NCI-H2029 (cell line): ENCODE measurements around the gene LNX2.

Experiments
- DNase-seq: peaks from one replicate; lab custom pipeline; 2025; lab: John Stamatoyannopoulos, UW

Gene LNX2

DNA sequence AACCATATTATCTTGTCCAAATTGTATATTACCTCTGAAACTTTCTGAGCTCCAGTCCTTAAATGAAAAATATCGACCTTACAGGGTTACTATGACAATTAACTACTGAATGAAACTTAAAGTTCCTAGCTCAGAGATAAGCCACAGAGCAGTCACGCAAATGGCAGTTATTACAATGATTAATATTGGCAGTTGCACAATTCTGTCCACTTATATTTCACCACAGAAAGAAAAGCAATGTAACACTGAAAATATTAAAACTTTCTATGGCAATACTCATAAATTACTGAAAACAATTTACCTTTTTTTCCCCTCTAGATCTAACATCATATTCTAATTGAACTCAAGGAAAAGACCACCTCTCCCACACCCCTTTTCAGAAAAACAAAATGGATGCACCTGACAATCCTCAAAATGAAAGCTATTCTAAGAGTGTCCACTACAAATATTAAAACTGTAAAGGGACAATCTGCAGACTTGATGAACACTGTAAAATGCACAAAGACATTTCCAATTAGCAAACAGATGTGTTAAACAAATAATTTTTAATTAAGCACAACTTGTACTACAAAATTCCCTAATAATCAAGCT lies 14.6 kb downstream of the LNX2 start:
- DNase-seq, result no peak

DNA sequence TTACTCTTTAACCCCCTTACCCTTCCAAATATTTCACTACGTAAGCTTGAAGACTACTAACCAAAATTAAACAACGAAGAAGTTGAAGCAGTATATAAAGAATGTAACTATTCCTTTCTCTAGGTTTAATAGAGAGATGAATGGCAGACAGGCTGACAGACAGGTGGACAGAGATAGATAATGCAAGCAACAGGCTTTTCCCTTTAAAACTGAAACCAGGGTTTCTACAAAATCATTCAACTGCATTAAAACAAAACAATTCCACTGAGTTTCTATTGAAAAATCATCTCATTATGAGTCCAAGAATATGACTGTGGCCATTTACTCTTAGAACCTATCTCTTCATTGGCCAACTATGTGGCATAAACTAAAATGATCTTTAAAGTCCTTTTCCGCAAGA lies 15.2 kb downstream of the LNX2 start:
- DNase-seq, result no peak

DNA sequence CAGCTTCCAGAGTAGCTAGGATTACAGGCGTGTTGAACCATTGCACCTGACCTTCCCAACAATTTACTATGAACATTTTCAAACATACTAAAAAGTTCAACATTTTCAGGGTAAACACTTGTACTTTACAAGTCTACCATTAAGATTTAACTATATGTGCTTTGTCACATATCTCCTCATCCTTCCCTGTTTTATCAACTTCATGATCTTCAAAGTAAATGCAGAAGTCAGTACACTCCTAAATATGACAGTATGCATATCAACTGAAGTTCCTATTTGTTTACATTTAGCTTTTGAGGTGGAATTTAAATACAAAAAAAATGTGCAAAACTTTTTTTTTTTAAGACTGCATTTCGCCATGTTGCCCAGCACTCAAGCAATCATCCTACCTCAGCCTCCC lies 18.5 kb downstream of the LNX2 start:
- no peak for DNase-seq

DNA sequence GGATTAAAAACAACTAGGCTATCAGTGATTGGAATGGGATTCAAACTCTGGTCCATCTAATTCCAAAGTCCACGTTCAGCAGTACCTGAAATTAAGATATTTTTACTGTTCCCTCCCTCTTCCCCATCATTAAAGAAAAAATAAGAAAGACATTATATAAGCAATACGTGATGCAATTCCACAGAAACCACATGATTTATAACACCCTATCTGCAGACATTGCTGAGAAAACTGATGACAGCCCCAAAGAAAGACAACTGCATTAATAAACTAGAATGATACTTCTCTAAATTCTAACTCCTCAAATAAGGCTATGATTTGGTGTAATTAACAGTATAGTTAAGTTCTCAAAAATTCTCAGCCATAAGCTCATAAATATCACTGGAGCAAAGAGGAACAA lies 19.1 kb downstream of the LNX2 start:
- DNase-seq, result no peak

DNA sequence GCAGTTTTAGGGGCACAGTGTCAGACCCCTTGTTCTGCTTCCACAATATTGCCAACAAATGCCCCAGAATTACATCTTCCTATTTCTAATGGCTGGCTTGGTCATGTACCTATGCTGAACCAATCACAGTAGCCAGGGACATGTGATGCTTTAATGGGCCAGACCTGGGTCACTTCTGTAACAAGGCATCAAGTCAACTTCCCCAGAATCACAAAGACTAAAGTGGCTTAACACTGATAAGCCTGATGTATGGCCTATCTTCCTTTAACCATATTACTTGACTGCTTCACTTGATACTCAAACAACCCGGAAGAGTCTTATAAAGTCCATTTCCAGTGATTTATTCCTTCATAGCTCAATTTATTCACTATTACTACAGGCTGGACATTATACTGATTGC lies 19.6 kb downstream of the LNX2 start:
- DNase-seq, result no peak

DNA sequence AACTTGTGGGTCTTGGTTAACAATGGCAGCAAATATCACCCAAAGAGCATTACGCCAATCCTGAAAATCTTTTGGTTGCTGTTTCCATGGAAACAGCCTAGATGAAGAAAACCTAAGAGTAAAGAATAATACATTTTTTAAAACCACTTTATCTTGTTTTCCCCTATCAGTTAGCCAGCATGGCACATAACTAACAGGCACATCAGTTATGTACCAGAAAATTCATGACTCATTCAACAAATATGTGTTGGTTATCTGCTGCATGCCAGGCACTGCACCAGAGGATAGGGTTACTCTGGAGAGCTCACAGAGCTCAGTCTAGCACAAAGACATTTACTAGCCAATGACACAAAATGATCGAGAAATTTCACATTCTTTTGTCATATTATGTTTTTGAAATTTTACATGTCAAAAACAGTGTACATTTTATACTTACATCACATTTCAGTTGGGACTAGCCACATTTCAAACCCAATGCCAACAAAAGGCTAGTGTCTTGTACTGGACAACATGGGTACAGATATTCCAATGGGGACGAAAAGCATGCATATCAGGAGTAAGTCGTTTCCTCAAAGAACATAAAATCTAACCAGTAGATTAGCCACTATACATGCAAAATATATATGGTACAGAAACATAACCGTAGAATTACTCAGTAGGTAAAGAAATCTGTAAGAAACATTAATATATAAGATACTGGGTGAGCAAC lies 20.3 kb downstream of the LNX2 start:
- no peak for DNase-seq

DNA sequence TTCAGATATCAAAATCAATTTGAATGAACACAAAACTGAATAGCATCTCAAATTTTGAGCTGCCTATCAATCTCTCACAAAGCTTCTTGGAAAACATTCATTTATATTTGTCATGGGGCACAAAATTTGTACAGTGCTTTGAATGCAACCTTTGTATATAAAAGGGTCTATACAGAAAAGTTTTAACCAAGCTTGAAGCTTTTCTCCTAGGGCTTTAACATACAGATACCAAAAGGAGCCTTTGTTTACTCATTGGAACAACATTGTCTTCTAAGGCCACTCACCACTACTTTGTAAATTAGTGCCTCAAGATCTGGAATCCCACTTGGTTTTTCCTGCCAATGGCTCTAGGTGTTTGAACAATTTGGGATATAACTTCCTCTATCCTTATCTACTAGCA lies 21.2 kb downstream of the LNX2 start:
- DNase-seq, result no peak

DNA sequence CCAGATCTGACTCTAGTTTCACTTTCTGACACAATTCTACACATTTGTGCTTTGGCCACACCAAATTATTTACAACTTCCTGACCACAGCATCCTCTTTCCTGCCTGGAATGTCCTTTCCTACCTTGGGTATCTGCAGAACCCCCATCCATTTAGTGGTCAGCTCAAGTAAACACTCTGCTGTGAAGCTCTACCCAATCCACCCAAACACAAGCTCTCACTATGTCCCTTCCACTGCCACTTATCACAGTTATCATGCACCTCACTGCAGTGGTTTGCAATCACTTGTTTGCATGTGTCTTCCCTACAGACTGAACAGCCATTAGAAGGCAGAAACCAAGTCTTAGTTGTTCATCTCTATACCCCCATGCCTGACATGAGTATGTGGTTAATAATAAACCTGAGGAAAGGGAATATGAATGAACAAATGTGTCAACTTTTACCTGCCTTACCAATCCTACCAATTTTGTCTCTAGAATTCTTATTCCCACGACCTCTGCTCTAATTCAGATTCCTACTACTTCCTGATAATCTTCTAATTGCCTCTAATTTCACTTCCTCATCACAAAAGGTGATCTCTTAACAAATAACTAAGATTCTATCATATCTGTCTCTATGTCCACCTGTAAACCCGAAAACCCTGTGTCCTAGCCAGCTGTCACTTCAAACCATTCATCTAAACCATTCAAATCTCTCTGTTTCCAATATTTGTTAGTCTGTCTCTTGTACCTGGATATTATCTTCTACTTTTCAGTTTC lies 25.1 kb downstream of the LNX2 start:
- DNase-seq, result no peak

DNA sequence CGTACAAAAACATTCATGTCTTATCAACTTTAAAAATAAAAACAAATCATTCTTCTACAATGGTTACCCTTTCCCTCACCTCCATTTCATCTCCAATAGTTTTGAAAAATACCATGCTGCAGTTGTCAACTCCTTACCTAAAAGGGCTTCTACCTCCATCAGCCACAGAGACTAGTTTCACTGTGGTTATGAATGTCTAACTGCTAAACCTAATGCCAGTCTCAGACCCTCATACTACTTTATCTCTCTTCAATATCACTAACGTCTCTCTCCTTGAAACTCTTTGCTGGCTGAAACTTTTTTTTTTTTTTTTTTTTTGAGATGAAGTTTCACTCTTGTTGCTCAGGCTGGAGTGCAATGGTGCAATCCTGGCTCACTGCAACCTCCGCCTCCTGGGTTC lies 27.1 kb downstream of the LNX2 start:
- no peak for DNase-seq

DNA sequence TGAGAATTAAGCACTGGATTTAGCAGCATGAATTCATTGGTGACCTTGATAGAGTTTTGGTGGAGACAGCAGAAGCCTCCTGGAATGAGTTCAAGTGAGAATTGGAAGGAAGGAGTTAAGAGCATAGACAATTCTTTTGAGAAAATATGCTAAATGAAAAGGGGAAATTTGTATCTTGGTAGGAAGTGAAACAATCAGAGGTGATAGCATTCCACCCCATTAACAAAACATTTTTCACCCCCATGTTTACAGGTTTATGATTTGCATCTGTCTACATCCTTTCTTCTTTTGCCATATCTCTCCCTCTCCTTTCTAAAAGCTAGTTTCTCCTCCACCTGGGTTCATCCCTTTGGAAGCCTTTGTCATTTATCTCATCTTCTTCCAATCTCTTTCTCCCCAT lies 27.5 kb downstream of the LNX2 start:
- DNase-seq, result no peak

DNA sequence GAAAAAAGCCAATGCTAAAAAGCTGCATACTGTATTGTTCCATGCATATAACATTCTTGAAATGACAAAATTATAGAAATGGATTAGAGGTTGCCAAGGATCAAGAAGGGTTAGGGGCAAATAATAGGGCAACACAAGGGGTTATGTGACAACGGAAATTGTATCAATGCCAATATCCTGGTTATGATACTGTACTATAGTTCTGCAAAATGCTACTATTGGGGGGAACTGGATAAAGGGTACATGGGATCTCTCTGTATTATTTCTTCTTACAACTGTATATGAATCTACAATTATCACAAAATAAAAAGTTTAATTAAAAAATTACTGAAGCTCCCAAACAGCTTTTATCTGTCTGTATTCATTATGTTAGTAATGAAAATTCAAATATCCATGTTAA lies 31.9 kb downstream of the LNX2 start:
- no peak for DNase-seq

DNA sequence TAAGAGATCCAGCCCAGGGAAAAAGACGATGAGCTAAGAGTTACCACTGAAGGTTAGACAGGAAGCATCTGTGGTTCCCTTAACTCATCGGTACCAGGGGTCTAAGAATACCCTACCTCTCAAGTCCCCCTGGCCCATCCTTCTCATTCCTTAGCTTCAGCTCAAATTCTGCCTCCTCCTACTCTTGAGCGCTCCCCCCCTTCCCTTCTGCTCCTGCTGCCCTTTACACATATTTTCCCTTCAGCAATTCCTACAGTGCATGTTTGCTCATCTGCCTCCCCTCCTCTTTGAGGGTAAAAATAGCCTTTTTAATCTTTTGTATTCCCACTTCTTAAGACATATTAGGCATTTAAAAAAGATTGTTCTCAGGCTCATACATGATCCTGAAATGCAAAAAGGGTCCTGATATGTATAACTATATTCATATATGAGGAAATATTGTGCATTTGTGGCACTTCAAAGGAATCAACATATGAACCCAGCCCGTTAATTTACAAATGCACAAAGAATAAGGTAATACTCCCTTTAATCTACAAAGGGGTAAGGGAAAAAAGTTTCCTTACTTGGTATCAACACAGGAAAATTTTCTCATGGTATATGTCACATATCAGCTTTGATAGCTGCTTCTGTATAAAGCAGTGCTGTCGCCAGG lies 33.1 kb downstream of the LNX2 start:
- DNase-seq, result no peak

DNA sequence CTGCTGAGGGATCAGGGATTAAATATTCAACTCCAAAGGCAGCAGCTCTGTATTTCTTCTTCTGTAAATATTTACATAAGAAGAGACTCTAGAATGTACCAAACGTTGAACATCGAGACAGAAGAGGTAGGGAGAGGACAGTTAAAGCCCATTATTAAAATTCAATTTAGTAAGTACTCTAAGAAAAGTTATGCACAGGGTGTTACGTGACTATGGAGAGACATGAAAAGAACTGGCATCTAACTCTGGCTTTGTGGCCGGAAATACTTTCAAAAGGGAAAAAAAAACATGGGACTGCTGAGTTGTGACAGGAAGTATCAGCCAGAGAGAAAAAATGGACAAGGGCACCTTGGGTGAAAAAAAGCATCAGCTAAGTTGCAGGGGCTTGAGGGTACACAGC lies 36.7 kb downstream of the LNX2 start:
- DNase-seq, result no peak

DNA sequence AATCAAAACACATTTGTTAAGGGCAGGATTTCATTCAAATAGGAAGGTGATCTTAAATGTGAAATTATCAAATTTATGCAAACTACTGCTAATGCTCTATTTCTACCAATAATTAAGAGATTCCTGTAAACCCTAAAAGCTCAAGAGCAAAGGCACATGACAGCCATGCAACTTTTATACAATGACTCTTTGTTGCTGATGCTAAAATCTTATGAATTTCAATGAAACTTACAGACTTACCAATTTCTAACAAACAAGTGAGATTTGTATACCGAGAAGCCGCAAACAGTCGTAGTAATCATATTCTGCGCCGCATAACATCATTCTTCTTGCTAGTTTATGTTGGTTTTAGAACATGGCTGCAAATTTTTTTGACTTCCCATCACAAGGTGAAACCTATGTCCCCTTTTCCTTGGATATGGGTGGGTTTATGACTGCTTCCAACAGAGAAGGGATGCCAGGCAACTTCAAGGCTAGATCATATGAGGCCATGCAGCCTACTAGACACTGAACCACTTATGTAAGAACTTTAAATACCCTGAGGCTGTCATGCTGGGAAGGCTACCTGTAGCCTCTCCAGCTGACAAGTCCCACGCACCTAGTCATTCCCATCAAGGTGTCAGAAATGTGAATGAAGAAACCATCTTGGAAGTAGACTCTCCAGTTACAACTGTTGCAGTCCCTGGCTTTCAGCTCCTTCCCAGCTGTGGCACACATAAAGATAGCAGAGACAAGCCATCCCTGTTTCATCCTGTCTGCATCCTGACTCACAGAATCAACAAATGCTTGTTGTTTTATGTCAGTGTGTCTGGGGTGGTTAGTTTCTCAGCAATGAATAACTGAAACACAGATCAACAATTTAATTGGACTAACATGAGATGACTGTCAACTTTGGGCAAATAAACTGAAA lies 42.0 kb downstream of the LNX2 start:
- no peak for DNase-seq

DNA sequence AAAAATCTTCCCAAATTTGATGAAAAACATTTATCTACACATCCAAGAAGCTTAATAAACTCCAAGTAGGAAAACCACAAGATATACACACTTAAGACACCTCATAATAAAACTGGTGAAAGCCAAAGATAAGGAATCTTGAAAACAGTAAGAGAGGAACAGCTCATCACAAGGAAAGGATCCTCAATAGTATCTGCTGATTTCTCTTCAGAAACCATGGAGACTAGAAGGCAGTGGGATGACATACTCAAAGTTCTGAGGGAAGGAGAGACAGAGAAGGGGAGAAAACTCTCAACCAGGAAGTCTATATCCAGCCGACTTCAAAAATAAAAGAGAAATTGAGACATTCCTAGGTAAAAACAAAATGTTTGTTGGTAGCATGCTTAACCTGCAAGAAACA lies 45.7 kb downstream of the LNX2 start:
- no peak for DNase-seq

DNA sequence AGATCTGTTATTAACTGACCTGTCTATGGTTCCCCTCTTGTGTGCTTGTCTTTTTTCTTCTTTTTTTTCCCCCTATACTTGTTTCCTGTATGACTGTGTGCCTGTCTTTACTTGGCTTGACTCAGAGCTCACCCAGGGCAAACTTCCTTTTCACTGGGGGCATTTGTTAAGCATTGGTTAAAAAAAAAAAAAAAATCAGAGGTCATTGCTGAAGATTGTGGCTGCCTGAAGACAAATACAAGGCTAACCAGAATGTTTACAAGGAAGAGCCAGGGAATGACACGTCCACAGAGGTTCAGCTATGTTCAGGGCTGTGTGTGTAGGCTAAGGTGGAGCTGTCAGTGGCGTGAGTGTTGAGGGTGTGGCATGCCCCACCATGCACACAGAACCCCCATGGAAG lies 47.1 kb downstream of the LNX2 start:
- DNase-seq, result no peak

DNA sequence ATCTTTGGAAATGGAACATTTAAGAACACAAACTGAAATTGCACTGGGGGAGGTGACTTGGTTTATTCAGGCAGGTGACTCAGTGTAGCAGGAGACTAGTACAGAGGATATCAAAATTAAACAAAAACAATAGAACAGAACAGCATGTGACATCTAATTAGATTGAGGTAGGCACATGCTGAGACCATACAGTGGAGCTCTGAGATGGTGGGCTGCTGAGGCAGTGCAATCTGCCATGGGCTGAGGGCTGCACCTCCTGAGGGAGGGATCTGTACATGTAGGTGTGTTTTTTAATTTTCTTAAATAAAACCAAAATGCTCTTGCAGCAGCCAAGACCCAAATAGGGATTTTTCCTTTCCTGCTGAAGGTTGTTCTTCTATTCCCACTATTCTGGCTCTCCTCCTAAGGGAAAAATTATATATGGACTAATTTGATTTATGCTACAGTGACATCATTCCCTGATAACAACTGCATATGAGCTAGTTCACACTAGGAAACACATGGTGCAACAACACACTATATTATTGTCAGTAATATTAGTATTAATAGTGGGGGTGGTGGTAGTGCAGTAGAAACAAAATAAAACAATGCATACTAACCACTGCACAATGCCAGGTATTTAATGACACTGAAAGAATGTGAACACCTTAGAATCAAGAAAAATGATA lies 48.0 kb downstream of the LNX2 start:
- no peak for DNase-seq

DNA sequence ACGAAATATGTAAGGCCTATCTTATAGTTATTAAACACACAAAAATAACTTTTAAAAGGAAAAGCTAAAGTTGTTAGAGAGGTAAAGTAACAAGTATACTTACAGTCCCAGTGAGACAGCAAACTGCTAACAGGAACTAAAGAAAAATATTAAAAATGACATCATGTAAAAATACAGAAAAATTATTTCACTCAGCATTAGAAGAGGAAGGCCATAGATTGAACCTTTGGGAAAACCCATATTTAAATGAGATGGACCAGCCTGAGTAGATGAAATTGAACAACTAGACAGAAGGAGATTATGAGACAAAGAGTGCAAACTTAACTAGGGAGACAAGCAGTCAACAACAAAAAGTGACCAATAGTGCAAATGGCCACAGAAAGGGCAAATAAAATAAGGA lies 49.4 kb downstream of the LNX2 start:
- no peak for DNase-seq

DNA sequence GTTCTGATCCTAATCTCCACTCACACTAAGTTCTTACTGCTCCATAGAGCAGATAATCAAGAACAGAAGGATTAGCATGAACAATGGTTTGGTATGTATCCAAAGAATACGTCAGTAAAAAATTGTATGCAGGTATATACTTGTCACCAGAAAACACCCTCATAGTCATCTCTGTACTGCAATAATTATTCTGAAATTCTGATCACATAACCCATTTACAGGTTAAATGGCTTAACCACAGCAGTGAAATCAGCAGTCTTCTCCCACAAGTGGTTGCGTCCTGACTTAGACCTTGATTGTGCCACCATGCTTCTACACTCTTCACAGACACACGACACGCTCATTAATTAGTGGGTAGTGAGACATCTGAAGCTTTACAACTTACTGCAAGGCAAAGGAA lies 50.9 kb downstream of the LNX2 start:
- no peak for DNase-seq

DNA sequence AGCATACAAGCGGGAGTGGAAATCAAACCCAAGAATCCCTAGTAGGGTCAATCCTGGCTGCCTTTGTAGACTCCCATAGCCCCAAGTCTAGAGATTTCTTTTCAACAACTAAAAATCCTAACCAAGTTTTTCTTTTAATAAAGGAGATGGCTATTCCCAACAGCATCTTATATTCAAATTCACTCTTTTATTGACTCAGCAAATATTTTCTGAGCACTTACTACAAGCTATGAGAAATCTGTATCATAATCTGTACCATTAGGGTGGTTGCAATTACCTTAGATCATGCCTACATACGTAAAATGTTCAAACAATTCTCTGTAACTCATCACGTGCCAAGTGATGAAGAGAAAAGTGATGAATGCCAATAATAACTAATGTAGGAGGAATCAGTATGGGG lies 54.5 kb downstream of the LNX2 start:
- no peak for DNase-seq

DNA sequence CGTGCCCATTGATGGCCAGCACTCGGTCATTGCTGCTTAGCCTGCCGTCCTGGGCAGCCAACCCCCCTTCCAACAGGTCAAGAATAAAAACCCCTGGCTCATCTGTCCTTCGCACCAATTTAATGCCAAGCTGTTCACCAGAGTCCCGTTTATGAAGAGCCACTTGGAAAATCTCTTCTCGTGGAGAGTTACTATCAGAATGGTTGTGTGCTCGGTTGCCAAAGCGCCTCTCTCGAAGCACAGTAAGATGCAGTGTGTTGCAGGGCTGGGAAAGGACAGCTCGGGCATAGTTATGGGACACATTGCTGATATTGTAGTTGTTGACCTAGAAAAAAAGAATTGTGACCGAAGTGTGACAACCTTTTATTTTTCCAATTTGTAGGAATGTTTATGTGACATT lies 57.9 kb downstream of the LNX2 start:
- no peak for DNase-seq
